IPS DF 19.7 (cell line): ENCODE results near the gene FHOD1.
A peak's percentile ranks its signal among the peaks of the same experiment; 100 is the strongest.

Experiments
- DNase-seq: peaks from one replicate; pipeline ENCODE4 v3.0.0-alpha.2; 2013; ENCODE audit warnings: low read depth, low spot score

FHOD1 gene

DNA sequence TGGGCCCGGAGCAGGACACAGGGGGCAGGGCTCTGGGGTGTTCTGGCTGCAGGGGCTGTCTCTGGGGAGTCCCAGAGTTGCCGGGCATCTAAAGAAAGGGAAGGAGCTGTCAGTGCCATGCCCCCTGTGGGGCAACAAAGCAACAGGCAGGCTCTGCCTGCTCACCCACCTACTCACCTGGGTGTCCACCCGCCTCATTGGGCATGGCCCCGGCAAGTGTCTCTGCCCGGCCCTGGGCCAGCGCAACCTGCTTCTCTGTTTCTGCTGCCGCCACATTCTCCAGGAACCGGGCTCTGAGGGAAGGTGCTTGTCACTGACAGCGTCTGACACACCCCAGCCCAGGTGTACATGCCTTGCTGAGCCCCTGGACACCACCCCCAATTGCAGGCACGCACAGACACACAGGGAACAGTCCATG is 13.1 kb downstream of the FHOD1 start:
- DNase-seq = no peak

DNA sequence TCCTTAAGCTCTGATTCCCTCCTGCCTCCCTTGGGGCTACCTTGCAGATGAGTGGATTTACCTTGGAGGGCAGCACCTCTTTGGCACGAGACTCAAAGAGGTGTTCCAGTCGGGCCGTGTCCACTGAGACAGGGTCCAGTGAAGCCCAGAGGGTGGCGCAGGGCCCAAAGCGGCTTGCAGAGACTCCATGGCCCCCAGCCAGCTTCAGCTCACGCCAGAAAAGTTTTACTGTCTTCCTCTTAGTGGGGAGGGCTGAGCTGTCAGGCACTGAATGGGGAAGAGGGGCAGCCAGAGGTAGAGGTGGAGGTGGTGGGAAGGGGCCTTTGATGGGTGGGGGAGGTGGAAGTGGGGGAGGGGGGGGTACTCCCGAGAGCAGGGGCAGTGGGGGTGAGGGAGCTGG is 13.7 kb downstream of the FHOD1 start:
- no peak for DNase-seq

DNA sequence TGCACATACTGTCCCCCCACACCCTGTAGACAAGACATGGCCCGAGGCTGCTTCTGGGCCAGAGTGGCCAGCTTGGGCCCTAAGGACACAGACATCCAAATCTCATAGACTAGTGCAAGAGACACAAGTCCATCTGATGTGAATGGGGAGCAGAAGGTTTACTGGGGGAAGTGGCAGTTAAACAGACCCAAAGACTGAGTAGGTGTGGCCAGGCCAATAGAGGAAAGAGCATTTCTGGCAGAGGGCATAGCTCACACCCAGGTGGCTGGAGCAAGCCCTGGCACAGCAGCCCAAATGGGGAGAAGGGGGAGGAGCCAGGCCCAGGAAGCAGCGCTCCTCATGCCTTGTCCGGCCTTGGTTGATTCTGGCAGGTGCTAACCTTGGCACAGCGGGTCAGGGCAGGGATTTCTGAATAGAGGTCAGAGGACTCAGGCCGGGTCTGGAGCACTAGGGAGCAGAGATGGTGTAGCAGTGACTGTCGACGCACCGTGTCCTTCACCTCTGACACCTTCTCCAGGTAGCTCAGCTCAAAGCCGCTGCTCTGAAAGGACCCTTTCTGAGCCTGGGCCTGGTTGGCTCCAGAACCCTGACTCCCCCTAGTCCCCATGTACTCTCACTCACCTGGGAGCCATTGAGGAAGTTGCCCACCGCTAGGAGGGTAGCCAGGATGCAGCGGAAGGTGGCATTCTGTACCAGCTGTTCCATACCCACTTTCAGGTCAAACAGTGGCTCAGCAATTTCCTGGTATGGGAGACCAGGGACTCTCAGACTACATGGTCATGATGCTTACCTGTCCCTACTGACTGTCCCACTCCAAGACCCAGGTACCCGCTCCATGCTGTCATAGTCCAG is 16.2 kb downstream of the FHOD1 start:
- no peak for DNase-seq

DNA sequence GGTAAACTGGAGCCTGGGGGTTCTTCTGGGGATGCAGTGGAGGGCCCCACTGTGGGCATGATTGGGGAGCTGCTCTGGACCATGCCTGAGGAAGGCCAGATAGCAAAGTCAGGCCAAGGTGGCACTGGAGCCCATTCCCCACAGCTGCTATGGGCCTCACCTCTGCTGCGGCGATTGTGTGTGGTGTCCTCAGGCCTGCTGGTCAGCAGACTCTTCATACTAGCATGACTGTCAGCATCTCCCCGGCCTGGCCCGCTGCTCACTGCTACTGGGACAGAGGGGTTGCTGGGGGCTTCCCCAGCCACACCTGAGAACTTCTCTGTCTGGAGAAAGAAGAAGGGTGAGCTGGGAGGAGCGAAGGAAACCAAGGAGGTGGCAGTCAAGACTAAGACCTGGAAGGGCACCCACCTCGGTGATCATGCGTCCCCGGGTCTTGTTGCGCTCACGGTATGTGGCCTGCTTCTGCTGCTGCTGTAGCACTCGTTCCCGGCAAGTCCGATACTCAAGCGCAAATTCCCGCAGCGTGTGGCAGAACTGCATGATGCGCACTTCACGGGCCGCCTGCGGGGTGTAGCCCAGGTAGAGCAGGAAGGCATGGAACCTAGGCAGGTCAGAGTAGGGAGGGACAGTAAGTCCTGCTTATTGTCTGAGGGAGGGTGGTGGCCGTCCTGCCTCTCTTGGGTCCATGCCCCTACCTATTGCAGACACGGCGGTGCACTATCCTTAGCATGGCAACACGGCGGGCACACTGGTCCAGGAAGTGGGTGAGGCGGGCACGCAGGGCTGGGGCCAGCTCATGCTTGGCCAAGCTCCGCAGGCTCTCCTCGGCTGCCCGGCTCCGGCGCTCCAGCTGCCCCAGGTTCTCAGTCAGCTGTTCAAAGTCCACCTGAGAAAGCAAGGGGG is 17.1 kb downstream of the FHOD1 start:
- DNase-seq = no peak

DNA sequence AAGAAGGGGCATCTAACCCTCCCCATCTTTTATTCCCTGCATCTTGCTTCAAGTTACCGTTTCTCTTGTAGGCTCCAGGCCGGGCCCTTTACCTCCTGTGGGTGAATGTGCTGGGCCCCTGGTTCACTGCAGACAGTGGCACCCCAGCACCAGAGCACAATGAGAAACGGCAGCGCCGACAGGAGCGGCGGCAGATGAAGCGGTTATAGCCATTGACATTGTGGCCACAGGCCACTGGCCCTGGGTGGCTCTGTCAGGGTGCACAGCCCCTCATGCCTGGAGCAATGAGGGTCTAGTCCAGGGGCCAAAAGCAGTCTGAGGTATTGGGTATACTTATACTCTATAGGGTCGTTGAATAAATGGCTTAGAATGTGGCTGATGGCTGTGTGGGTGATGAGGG is 18.4 kb downstream of the FHOD1 start:
- no peak for DNase-seq

DNA sequence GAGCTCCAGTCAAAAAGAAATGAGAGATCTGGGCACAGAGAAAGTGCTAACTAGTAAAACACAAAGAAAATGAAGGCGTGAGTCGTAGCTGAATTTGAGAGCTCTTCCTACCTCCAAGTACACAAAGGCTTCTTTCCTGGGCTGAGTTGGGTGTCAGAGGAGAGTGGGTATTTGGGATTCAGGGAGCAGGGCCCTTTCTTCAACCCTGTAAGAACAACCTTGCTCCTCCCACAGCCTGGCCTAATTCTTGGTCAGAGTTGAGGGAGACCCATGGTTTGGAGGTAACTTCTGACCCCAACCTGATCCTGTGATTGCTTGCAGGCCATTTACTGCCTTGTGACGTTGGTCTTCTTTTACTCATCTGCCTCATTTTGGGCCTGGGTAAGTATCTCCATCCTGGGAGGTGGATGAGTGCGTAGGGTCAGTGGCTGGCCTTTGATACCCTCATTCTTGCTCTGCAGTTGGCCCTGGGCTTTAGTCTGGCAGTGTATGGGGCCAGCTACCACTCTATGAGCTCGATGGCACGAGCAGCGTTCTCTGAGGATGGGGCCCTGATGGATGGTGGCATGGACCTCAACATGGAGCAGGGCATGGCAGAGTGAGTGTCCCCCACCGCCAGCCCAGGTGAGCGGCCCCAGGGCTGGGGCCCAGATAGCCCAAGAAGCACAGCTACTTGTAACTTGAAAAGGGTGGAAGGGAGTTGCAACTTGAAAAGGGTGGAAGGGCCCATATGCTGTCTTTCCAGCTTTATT is 19.1 kb downstream of the FHOD1 start:
- DNase-seq = no peak

DNA sequence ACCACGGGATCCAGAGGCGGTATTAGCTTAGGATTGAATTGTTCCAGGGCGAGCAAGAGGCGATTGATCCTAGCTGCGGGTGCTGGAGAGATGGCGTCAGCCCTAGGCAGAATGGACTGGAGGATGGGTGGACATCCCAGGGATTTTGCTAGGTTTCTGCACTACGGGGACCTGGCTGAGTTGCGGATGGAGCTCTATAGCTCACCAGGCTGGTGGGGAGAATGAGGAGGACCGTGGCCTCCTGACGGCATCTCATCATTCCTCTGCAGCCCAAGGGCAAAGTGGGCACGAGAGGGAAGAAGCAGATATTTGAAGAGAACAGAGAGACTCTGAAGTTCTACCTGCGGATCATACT is 19.7 kb downstream of the FHOD1 start:
- no peak for DNase-seq

DNA sequence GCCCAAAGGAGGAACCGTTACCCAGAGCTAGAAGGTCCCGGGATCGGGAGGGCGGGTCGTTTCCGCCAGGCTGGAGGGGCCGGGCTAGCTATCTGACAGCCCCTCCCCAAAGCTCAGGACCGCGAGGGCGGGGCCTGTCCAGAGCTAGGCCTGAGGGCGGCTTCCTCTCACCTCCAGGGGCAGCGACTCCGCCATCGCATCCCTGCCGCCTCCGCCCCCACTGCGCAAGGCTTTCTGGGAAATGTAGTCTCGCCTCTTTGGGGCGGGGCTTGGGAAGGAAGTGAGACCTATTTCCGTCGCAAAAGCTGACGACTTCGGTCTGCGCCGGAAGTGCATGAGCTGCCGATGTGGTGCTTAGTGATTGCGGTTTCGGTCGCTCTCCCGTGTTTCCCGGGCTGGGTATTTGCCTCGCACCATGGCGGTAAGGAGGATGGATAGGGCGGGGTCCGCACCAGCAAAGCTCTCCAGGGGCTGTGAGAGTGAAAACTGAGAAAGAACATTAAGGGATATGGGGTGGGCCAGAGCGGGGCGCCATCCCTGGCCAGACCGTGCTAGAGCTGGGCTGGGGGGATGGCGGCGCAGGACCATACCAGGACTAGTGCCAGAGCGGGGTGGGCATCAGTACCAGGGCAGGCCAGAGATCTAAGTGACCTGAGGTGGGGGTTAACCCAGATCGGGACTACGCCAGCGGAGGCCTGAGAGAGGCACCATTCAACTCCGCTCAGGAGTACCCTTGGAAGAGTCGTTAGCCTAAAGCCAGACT is 20.3 kb downstream of the FHOD1 start, which contains the start of gene TMEM208:
TSS of gene TMEM208 (plus strand) at position 327 of the 763 bp plus-strand sequence. CDS start at position 416, 89 bp downstream.
- peak; percentile 91 for DNase-seq

DNA sequence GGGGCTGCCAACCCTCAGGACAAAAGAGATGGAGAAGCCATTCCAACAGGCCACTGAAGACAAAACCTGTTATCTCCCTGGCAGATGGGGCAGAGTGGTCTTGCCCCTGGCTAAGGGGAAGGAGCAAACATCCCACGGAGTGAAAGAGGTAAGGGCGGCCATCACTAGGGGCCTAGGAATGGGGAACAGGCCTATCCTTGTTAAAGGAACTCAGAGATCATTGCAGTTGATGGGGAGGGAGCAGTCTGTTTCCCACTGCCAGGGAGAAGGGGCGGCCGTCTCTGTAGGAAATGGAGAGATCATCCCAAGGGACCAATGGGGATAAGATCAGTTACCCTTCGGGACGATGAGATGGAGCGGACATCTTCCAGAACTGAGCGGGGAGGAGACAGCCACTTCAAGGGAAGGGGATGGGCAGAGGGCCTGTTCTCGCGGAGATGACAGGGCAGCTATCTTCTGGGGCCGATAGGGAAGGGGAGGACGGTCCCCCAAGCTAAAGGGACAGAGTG is 20.9 kb downstream of the FHOD1 start:
- no peak for DNase-seq

DNA sequence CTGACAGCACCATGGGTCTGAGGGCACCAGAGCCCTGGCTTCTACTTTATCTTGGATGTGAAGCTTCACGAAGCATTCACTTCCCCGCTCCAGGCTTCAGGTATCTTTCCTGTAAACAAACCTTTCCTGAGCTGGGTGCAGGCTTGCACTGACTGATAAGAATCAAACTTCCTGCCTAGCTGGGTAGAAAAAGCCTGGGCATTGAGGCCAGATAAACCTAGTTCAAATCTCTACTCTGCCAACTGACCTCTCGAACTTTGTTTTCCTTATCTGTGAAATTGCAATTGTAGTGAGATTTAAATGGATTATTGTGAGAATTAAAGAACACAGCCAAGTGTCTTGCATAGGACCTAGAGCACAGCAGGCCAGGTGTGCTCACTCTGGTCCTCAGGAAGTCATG is 23.3 kb downstream of the FHOD1 start:
- DNase-seq = no peak

DNA sequence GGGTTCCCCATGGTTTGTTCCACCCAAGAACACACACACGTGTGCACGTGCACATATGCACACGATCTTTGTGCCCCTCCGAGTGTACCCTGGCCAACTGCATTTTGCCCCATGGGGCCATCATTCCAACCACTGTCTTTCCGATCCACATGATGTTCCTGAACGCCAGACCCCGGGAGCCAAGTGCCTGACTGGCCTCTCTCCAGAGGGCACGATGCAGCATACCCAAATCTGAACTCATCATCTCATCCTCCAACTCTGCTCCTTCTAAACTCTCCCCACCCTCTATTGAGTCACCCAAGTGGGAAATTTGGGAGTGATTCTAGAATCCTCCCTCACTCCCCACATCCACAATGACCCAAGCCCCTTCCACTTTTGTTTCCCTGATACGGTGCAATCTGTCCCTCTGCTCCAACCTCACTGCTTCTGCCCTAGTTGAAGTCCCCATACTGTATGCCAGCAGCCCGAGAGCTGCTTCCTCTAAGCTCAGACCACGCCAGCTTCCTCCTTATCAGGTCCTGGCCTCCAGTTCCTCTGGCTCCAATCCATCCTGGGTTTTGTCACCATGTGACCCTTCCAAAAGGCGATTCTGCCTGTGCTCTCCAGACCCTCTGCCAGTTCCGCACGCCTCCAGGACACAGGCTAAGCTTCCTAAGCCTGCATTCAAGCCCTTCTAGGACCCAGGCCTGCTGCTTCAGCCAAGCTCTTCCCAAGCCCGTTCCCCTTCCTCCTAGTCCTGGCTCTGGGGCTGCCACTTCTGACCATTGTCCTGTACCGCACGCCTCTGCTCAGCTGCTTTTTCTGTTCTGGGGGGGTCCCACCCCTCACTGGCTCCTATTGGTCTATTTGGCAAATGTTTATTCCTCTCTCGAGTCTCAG is 30.4 kb downstream of the FHOD1 start:
- no peak for DNase-seq

DNA sequence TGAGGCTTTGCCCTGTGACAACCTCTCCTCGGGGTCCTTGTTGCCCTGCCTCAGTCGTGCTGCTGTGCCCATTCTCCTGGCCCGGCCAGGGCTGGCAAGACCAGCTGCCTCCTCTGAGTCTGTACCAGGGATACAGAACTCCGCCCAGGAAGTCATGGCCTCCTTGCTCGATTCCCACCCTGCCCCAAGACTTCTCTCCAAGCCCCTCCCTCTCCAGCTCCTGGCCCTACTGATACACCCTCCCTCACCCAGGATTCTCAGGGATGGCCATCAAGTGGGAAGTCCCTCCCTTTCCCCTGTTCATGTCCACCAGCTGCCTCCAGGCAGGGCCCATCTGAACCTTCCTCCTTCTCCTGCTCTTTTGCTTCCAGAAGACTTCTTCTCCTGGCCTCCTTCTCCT is 31.6 kb downstream of the FHOD1 start:
- no peak for DNase-seq

DNA sequence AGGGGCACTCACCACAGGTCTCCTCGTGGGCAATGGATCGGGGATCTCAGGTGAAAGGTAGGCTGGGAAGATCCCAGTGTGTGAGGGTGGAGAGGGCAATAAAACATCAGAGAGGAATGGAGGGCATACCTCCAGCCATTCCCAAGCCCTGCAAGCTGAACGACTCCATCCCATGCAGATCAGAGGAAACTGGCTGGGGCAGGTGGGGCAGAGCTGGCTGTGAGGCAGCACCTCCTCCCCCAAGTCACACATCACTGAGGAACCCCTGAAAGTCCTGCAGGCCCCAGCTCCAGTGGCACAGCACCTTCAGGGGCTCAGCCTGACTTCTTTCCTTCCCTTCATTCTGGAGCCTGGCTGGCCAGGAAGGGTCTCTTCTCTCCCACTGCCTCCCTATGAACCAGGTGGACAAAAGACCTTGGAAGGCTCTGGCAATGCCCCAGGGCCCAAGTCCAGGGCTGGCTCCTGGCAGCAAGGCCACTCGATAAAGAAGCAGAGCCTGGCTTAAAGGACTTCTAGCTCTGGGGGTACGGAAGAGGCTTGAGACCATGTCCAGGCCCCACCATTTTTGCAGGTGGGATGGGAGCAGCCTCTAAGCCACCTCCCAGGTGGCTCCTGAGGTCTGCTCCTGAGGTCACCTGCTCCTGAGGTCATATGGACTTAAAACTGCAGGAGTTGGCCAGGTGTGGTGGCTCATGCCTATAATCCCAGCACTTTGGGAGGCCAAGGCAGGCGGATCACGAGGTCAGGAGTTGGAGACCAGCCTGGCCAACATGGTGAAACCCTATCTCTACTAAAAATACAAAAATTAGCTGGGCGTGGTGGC is 33.9 kb downstream of the FHOD1 start:
- no peak for DNase-seq

DNA sequence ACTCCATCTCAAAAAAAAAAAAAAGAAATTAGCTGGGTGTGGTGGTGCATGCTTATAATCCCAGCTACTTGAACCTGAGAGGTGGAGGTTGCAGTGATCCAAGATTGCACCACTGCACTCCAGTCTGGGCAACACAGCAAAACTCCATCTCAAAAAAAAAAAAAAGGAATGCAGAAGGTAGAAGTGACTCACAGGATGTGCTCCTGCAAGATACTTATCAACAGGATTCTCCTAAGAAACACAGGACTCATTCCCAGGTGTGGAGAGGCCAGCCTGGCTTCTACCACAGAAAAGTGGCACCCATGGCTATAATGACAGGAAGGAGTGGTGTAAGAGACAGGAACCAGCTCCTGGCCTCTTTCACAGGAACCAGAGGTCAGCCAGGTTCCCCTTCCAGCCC is 34.5 kb downstream of the FHOD1 start:
- DNase-seq = no peak

DNA sequence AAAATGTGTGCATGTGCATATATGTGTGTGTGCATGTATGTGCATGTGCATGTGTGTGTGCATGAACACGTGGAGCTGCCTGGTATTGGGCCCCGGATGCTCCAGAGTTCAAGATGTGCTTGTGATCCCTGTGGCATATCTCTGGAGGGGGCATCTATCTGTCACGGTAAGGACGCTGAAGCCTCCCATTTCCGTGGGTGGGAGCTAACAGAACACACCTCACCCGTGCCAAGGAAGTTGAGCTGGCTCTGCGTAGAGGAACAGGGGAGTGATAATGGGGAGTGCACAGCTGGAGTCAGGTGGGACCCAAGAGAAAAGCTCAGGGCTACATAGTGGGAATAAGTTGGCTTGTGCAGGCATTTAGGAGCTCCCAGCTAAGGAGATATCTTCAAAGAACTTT is 35.6 kb downstream of the FHOD1 start:
- no peak for DNase-seq

DNA sequence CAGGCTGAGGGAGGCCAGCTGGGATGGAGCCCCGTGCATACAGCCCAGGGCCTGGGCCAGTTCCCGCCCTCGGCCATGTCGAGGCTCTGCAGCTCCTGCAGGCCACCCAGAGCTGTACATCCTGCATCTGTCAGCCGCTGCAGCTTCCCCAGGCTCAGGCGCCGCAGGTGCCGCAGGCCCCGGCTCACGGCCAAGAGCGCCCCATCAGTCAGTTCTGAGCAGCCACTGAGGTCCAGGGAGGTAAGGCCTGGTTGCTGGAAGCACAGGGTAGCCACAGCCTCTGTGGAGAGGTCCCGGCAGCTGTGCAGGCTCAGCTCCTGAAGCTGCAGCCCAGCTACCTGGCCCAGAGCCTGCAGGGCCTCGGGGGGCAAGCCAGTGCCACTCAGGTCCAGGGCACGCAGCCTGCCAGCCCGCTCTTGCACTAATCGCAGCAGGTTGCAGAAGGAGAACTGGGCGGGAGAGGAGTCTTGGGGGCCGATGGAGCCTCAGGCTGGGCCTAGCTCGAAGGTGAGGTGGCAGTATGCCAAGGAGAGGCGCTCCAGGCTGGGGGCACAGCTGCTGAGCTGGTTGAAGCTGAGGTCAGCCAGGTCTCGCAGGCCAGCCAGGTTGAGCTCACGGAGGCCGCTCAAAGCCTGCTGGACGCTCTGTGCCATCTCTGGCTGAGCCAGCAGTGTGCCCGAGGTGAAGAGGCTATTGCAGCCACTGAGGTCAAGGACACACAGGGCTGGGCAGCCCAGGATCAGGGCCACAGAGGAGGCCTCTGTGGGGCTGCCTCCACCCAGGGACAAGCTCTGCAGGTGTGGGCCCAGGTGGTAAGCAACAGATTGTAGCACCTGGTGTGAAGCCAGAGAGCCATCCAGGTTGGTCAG is 37.0 kb downstream of the FHOD1 start:
- DNase-seq = no peak

DNA sequence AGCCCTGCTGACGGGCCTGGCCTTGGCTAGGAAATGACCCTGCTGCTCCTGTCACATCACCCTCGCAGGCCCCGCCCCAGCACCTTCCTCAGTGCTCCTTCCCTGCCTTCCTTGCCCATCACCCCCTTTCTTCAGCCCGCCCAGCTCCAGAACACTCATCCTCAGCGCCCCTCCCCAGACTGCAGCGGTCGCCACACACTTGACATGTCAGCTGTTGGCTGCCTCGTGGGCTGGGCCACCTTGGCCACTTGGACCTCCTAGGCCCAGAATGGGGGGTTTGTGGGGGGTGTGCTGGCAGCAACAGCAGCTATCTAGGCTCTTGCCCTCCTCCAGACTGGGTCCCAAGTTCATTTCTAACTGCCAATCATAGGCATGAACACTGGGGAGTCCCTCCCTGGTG is 37.7 kb downstream of the FHOD1 start:
- no peak for DNase-seq
